GM18505 (cell line): Measurements from ENCODE around the gene FUBP3.

Experiments
- ATAC-seq: cut with Tn5 transposase; IDR thresholded peaks from one replicate; pipeline ENCODE4 v1.9.1; 2021; ENCODE audit not compliant: unreplicated experiment
- POLR2A ChIP-seq: IDR thresholded peaks from 4 replicates; pipeline ENCODE4 v1.6.1; 2011; ENCODE audit warnings: borderline replicate concordance; ENCODE audit not compliant: insufficient read depth, insufficient read length; ENCODE audit errors: extremely low read depth

Gene FUBP3

GRCh38 chr9:130639124-130639765 lies 59.9 kb downstream of the FUBP3 start:
- no peak for TF ChIP-seq POLR2A
- ATAC-seq: no peak

- no peak for TF ChIP-seq POLR2A
- ATAC-seq: no peak
Measured at GRCh38 chr9:130639866-130640555, 60.6 kb downstream of the FUBP3 start.

DNA sequence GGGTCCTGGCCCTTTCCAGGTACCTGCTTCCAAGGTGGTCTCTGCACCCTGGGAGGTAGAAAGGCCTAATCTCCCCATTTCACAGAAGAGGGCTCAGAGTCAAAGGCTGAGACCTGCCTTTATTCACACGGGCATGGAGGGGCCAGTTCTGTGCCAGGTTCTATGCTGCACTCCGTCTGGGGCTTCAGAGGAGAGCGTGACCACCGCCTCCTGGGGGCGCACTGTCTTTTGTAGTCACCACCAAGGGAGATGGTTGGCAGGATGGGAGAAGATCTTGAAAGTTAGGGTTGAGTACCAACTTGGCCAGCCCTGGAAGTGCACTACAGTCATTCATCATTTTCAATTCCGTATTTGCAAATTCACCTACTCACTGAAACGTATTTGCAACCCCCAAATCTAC lies 61.3 kb downstream of the FUBP3 start:
- no peak for TF ChIP-seq POLR2A
- no peak for ATAC-seq

DNA sequence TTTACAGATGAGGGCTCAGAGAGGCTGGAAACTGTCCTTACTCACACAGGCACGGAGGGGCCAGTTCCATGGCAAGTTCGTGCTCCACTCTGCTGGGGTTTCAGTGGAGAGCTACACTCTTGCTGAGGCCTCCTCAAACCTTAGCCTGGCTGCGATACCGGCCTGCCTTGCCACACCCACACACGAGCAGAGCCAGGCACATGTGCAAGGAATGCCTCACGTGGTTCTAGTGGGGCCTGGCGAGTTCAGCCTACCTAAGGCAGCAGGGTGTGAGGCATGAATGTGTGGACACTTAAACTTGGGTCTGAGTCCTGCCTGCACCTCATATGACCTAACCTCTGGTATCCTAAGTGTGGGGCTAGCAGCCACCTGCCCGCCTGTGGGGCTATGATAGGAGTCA lies 63.5 kb downstream of the FUBP3 start:
- ATAC-seq: no peak
- TF ChIP-seq POLR2A: no peak

GRCh38 chr9:130651221-130651620 lies 71.8 kb downstream of the FUBP3 start:
- no peak for ATAC-seq
- no peak for TF ChIP-seq POLR2A

DNA sequence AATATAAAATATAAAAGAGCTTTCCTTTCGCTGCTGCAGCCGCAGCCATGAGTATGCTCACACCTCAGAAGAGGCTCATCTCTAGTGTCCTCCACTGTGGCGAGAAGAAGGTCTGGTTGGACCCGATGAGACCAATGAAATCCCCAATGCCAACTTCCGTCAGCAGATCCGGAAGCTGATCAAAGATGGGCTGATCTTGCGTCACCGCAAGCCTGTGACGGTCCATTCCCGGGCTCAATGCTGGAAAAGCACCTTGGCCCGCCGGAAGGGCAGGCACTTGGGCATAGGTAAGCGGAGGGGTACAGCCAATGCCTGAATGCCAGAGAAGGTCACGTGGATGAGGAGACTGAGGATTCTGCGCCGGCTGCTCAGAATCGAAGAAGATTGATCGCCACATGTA lies 72.4 kb downstream of the FUBP3 start:
- TF ChIP-seq POLR2A: no peak

GRCh38 chr9:130654879-130655278 lies 75.5 kb downstream of the FUBP3 start:
- no peak for ATAC-seq

More for the DNA sequence above, 72.4 kb downstream of the FUBP3 start:
- ATAC-seq: no peak

DNA sequence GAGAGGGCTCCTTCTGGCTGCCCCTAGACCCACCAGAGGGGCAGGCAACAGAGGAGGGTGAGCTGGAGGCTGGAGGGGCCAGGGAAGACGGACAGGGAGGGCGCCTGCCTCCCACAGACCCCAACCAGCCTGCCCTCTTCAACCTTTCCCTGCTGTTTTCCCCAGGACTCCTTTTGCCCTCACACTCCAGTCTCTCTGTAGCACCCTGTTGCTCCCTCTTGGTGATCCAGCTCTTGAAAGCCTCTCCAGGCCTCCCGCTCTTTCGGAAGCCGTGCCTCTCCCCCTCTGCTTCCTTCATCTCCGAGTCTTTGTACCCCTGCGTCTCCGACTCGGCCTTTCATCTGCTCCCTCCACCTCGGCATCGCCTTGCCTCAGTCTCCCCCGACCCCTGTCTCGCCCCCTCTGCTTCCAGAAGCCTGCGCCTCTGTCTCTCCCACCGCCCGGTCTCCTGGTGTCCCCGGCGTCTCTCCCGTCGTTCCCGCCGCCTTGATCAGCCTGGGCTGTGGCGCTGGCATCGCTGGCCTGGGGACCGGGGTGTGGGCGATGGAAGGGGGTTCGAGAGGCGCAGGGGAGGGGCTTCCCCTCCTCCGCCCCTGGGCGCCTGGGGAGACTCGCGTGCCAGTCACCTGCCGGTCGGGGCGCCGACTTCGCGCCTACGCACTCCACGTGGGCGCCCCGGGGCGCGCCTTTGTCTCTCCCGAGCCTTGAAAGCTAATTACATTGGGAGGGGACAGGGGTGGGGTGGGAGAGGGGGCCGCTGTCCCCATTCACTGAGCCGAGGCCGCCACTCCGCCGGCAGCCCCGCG lies 79.7 kb downstream of the FUBP3 start:
- ATAC-seq: no peak
- TF ChIP-seq POLR2A: no peak

More at GRCh38 chr9:130654879-130655278, 75.5 kb downstream of the FUBP3 start:
- TF ChIP-seq POLR2A: no peak

GRCh38 chr9:130659699-130660248 lies 80.4 kb downstream of the FUBP3 start:
- ATAC-seq: no peak
- no peak for TF ChIP-seq POLR2A

GRCh38 chr9:130660326-130660682 lies 80.9 kb downstream of the FUBP3 start:
- TF ChIP-seq POLR2A: no peak
- no peak for ATAC-seq

GRCh38 chr9:130660683-130661450 lies 81.5 kb downstream of the FUBP3 start:
- ATAC-seq: no peak
- TF ChIP-seq POLR2A: no peak

GRCh38 chr9:130661451-130662098 lies 82.2 kb downstream of the FUBP3 start:
- TF ChIP-seq POLR2A: no peak
- no peak for ATAC-seq
